IPS DF 6.9 (cell line): ENCODE measurements around the gene XRCC6.

ENCODE experiments used
- DNase-seq: peaks from one replicate; pipeline ENCODE4 v3.0.0-alpha.2; 2013; ENCODE audit warnings: low read depth, low spot score
- H3K27ac ChIP-seq: one replicate; pipeline ENCODE4 v1.5.1; 2013; ENCODE audit warnings: low read length, control low read depth
- H3K27me3 ChIP-seq: 2 replicates; pipeline ENCODE4 v1.6.1; 2013; ENCODE audit warnings: mild to moderate bottlenecking, low read length; ENCODE audit not compliant: control insufficient read depth, insufficient read depth
- H3K36me3 ChIP-seq: 2 replicates; pipeline ENCODE4 v1.6.1; 2013; ENCODE audit warnings: low read length; ENCODE audit not compliant: control insufficient read depth, insufficient read depth
- H3K4me1 ChIP-seq: 2 replicates; pipeline ENCODE4 v1.6.1; 2013; ENCODE audit warnings: low read length; ENCODE audit not compliant: control insufficient read depth, insufficient read depth
- H3K4me3 ChIP-seq: 2 replicates; pipeline ENCODE4 v1.5.1; 2013; ENCODE audit warnings: mild to moderate bottlenecking, low read length
- H3K9me3 ChIP-seq: 2 replicates; pipeline ENCODE4 v1.6.1; 2013; ENCODE audit warnings: low read length, inconsistent platforms; ENCODE audit not compliant: control insufficient read depth, insufficient read depth
- WGBS: extraction: QIAGEN DNeasy Blood & Tissue Kit; methylation state at CpG from one replicate; pipeline ENCODE4 v1.1.7; 2013; ENCODE audit warnings: mixed read lengths, missing lambda C conversion rate; ENCODE audit not compliant: insufficient read length, insufficient coverage; 5-methylcytosine and 5-hydroxymethylcytosine counted together

Gene XRCC6

DNA sequence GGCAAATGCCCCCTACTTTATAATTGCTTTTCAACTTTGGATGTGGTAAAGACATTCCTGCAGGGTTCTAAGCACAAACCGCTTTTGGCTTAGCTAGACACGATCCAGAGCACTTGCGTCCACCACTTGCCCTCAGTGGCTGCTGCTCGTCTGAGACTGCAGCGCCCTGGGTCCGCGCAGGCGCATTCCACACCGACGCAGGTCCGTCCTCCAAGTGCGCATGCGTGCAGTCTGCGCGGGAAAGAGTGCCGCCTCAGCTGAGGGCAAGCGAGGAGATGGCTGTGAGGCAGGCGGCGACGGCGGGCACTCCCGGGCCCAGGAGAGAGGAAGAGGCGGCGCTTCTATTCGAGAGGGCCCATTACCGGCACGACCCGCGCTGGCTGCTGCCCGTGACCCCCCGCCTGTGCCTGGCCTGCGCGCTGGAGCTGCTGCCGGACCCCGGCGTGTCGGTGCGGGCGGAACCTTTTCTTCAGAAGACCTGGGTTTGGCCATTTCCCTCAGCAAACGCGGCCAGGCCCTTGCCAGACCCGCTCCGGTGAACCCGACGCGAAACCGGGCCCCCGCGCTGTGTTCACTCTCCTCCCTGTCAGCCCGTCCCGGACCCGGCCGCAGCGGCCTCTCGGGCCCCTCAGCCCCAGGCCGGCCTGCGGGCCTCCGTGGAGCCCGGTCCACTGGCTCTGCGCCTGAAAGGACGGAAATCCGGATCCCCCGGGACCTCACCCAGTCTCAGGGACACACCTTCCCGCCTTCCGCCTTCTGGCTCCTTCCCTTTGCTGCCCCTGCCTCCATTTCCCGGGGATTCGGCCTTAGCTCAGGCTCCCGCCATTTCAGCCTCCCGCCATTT, 78.4 kb downstream of the XRCC6 start, which contains the start of gene MEI1:
TSS of gene MEI1 (plus strand) at position 240 of the 844 bp plus-strand sequence. CDS start at position 276, 36 bp downstream.
- no peaks in the 10 kb centered on the region; the same call in 1 of the 2 replicates for H3K36me3 ChIP-seq
- H3K4me1 ChIP-seq = peaks cover 4% of the 10 kb centered on the region; the same call in 1 of the 2 replicates
- H3K9me3 ChIP-seq = no peaks in the 10 kb centered on the region
- no peak for DNase-seq
- no peak within 1 kb of the TSS for H3K27ac ChIP-seq
- H3K4me3 ChIP-seq = no peak within 1 kb of the TSS
- no CpG with 5 or more reads among the region's 69 CpGs for WGBS
- H3K27me3 ChIP-seq = no peaks in the 10 kb centered on the region

DNA sequence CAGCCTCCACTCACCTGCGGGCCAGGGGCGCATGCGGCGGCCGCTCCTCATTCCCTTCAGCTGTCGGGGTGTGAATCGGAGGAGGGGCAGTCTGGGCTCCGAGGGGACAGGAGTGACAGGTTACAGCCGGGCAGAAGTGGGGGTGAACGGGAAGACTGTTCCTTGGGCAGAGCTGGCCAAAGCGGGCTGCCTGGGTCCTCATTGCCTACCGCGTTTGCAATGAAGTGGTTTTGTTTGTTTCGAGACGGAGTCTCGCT, 78.9 kb downstream of the XRCC6 start:
- no CpG with 5 or more reads among the region's 16 CpGs for WGBS
- no peak overlapping the region for H3K4me3 ChIP-seq
- no peaks in the 10 kb centered on the region for H3K9me3 ChIP-seq
- no peaks in the 10 kb centered on the region for H3K27me3 ChIP-seq
- no peak for DNase-seq
- H3K27ac ChIP-seq = no peak overlapping the region
- H3K4me1 ChIP-seq = peaks cover 4% of the 10 kb centered on the region; the same call in 1 of the 2 replicates
- H3K36me3 ChIP-seq = no peaks in the 10 kb centered on the region; the same call in 1 of the 2 replicates

DNA sequence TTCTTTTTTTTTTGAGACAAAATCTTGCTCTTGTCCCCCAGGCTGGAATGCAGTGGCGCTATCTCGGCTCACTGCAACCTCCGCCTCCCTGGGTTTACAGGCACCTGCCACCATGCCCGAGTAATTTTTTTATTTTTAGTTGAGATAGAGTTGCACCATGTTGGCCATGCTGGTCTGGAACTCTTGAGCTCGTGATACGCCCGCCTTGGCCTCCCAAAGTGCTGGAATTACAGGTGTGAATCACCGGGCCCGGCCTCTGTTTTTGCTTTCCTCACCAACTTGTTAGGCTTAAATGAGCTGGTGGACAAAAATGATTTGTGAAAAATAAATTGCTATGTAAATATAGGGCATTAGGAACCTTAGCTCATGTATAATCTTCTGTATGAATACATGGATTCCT, 81.7 kb downstream of the XRCC6 start:
- Histone ChIP-seq H3K4me1 (no peaks in the 10 kb centered on the region; the same call in 1 of the 2 replicates), H3K27ac (no peak overlapping the region), H3K27me3 (no peaks in the 10 kb centered on the region), H3K36me3 (no peaks in the 10 kb centered on the region; the same call in 1 of the 2 replicates), H3K4me3 (no peak overlapping the region), H3K9me3 (no peaks in the 10 kb centered on the region)
- DNase-seq = no peak
- no CpG with 5 or more reads among the region's 9 CpGs for WGBS

DNA sequence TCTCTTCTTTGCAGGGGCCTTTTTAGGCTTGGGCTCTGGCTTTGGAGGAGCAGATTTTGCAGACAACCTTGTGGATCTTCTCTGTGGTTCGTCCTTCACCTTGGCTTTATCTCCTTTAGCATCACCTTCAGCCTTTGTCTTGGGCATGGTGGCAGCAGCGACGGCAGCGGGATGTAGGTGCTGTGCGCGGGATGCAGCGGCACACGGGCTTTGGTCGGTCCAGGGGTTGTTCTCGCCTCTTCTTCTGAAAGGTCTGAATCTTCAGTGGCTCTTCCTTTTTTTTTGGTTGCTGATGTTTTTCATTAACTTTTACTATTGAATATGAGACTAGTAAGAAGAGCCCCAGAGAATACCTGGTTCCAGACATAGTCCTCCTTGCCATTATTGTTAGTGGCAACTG, 88.2 kb downstream of the XRCC6 start:
- H3K4me3 ChIP-seq = no peak overlapping the region
- no peak overlapping the region for H3K27ac ChIP-seq
- H3K4me1 ChIP-seq = no peaks in the 10 kb centered on the region
- DNase-seq = no peak
- WGBS = no CpG with 5 or more reads among the region's 10 CpGs
- H3K36me3 ChIP-seq = no peaks in the 10 kb centered on the region
- no peaks in the 10 kb centered on the region for H3K9me3 ChIP-seq
- no peaks in the 10 kb centered on the region for H3K27me3 ChIP-seq

DNA sequence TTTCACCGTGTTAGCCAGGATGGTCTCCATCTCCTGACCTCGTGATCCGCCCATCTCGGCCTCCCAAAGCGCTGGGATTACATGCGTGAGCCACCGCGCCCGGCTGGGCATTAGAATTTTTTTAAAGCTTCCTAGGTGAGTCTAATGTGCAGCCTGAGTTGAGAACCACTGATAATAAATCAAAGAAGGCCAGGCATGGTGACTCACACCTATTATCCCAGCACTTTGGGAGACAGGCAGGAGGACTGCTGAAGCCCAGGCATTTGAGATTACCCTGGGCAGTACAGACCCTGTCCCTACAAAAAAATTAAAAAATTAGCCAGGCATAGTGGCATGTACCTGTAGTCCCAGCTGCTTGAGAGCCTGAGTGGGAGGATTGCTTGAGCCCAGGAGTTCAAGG, 91.9 kb downstream of the XRCC6 start:
- Histone ChIP-seq H3K36me3 (no peaks in the 10 kb centered on the region), H3K4me1 (no peaks in the 10 kb centered on the region), H3K9me3 (no peaks in the 10 kb centered on the region), H3K27ac (no peak overlapping the region), H3K27me3 (no peaks in the 10 kb centered on the region), H3K4me3 (no peak overlapping the region)
- no peak for DNase-seq
- no CpG with 5 or more reads among the region's 9 CpGs for WGBS
